OCI-LY3 (cell line): ENCODE results near the gene SOX13.

Experiments
- H2AFZ ChIP-seq: fragments of 200-600, 300-600 bp; shearing (Covaris generic); 2 replicates; pipeline ENCODE4 v1.6.0; 2014; ENCODE audit warnings: antibody characterized with exemption, low read depth, low read length
- H3K27ac ChIP-seq: fragments of 200-600, 300-600 bp; sonication (generic); 2 replicates; pipeline ENCODE4 v1.5.1; 2014; ENCODE audit warnings: mild to moderate bottlenecking, low read length, moderate library complexity, mixed read lengths
- H3K27me3 ChIP-seq: fragments of 200-600, 300-600 bp; sonication (generic); 2 replicates; pipeline ENCODE4 v1.6.1; 2014; ENCODE audit warnings: low read depth, low read length, mixed read lengths
- H3K36me3 ChIP-seq: fragments of 200-600, 300-600 bp; sonication (generic); replicated peaks from 2 replicates; pipeline ENCODE3; 2014; ENCODE audit warnings: low read depth, low read length, mixed read lengths
- H3K4me1 ChIP-seq: fragments of 300-600, 200-600 bp; sonication (generic); 2 replicates; pipeline ENCODE4 v1.6.1; 2014; ENCODE audit warnings: low read length, mixed read lengths
- H3K4me2 ChIP-seq: fragments of 200-600, 300-600 bp; sonication (generic); 2 replicates; pipeline ENCODE4 v1.6.1; 2014; ENCODE audit warnings: low read length, mixed read lengths
- H3K4me3 ChIP-seq: fragments of 300-600, 200-600 bp; sonication (generic); 2 replicates; pipeline ENCODE4 v1.5.1; 2014; ENCODE audit warnings: antibody characterized with exemption, mild to moderate bottlenecking, low read length, moderate library complexity
- H3K79me2 ChIP-seq: fragments of 300-600, 200-600 bp; shearing (Covaris generic); 2 replicates; pipeline ENCODE4 v1.6.1; 2014; ENCODE audit warnings: mild to moderate bottlenecking, low read length, mixed read lengths
- H3K9ac ChIP-seq: fragments of 300-600, 200-600 bp; shearing (Covaris generic); 2 replicates; pipeline ENCODE4 v1.6.0; 2014; ENCODE audit warnings: mild to moderate bottlenecking, low read length, moderate library complexity
- H3K9me3 ChIP-seq: fragments of 200-600, 300-600 bp; shearing (Covaris generic); 2 replicates; pipeline ENCODE4 v1.6.1; 2014; ENCODE audit warnings: low read length, mixed read lengths; ENCODE audit not compliant: insufficient read depth
- H4K20me1 ChIP-seq: fragments of 200-600, 300-600 bp; sonication (generic); 2 replicates; pipeline ENCODE4 v1.6.1; 2016; ENCODE audit warnings: low read length, mixed read lengths; ENCODE audit not compliant: insufficient read depth
- CTCF ChIP-seq: fragments of 200-600, 300-600 bp; sonication (generic); IDR thresholded peaks from 2 replicates; pipeline ENCODE4 v1.5.1; 2014; ENCODE audit warnings: antibody characterized with exemption, low read length, low read depth
- EZH2phosphoT487 ChIP-seq: fragments of 200-600 bp; shearing (Covaris generic); IDR thresholded peaks from 2 replicates; pipeline ENCODE4 v1.6.1; 2018; ENCODE audit warnings: antibody characterized with exemption, mixed run types, low read depth

SOX13 gene

GRCh38 chr1:204124639-204125038 lies 51.7 kb downstream of the SOX13 start:
- no peak for TF ChIP-seq CTCF
- no peak for TF ChIP-seq EZH2phosphoT487
- H3K27me3 ChIP-seq = no peaks in the 10 kb centered on the region
- no peaks in the 10 kb centered on the region for H3K36me3 ChIP-seq
- H3K79me2 ChIP-seq = no peaks in the 10 kb centered on the region
- H3K9ac ChIP-seq = no peak overlapping the region
- no peaks in the 10 kb centered on the region for H4K20me1 ChIP-seq
- no peaks in the 10 kb centered on the region for H3K9me3 ChIP-seq
- no peak overlapping the region for H2AFZ ChIP-seq
- no peak overlapping the region for H3K27ac ChIP-seq
- H3K4me1 ChIP-seq = peaks cover 3% of the 10 kb centered on the region; the same call in 1 of the 2 replicates
- H3K4me2 ChIP-seq = no peak overlapping the region
- no peak overlapping the region for H3K4me3 ChIP-seq

GRCh38 chr1:204125759-204126351 lies 52.9 kb downstream of the SOX13 start:
- H3K27me3 ChIP-seq = peaks cover 3% of the 10 kb centered on the region; the same call in 1 of the 2 replicates
- no peak overlapping the region for H3K27ac ChIP-seq
- H3K79me2 ChIP-seq = no peaks in the 10 kb centered on the region
- no peak overlapping the region for H3K4me3 ChIP-seq
- peaks cover 3% of the 10 kb centered on the region; the same call in 1 of the 2 replicates for H3K4me1 ChIP-seq
- TF ChIP-seq EZH2phosphoT487 (no peak), CTCF (no peak)
- no peaks in the 10 kb centered on the region for H4K20me1 ChIP-seq
- H3K36me3 ChIP-seq = no peaks in the 10 kb centered on the region
- no peak overlapping the region for H3K4me2 ChIP-seq
- no peak overlapping the region for H3K9ac ChIP-seq
- H2AFZ ChIP-seq = no peak overlapping the region
- H3K9me3 ChIP-seq = no peaks in the 10 kb centered on the region

GRCh38 chr1:204126386-204126785 lies 53.5 kb downstream of the SOX13 start:
- no peaks in the 10 kb centered on the region for H3K79me2 ChIP-seq
- H3K27me3 ChIP-seq = peaks cover 3% of the 10 kb centered on the region; the same call in 1 of the 2 replicates
- H3K4me1 ChIP-seq = peaks cover 3% of the 10 kb centered on the region; the same call in 1 of the 2 replicates
- TF ChIP-seq EZH2phosphoT487 = no peak
- no peak for TF ChIP-seq CTCF
- no peaks in the 10 kb centered on the region for H3K9me3 ChIP-seq
- no peaks in the 10 kb centered on the region for H3K36me3 ChIP-seq
- no peak overlapping the region for H2AFZ ChIP-seq
- H3K27ac ChIP-seq = no peak overlapping the region
- no peaks in the 10 kb centered on the region for H4K20me1 ChIP-seq
- H3K4me3 ChIP-seq = no peak overlapping the region
- H3K4me2 ChIP-seq = no peak overlapping the region
- no peak overlapping the region for H3K9ac ChIP-seq

GRCh38 chr1:204126956-204127355 lies 54.0 kb downstream of the SOX13 start:
- Histone ChIP-seq H3K79me2 (no peaks in the 10 kb centered on the region), H3K27me3 (peaks cover 3% of the 10 kb centered on the region; the same call in 1 of the 2 replicates), H3K9me3 (no peaks in the 10 kb centered on the region), H3K4me3 (no peak overlapping the region), H3K4me2 (no peak overlapping the region), H3K36me3 (no peaks in the 10 kb centered on the region), H3K4me1 (peaks cover 3% of the 10 kb centered on the region; the same call in 1 of the 2 replicates), H3K9ac (no peak overlapping the region), H3K27ac (no peak overlapping the region), H2AFZ (no peak overlapping the region), H4K20me1 (no peaks in the 10 kb centered on the region)
- TF ChIP-seq CTCF (no peak), EZH2phosphoT487 (no peak)
